Stimulated activated CD8-positive, alpha-beta memory T cell treated with anti-CD3 and anti-CD28 coated beads, Interleukin-4, amount 100 ng/mL, for 1 hour (primary cell): ENCODE measurements around the gene PUDP.
A peak's percentile ranks its signal among the peaks of the same experiment; 100 is the strongest.
"Not testable (repeated sequence)": the region's sequence is repeated elsewhere in the genome, so short reads cannot be mapped to it uniquely, and the experiment has no call there.

Experiments
- DNase-seq, 2 donors: peaks; one replicate each; pipeline ENCODE4 v3.0.0-alpha.2; 2020; ENCODE audit warnings: low read depth in 2 of 2, low spot score in 1 of 2

Gene PUDP

GRCh38 chrX:7110821-7111276 is 37.1 kb downstream of the PUDP start:
- DNase-seq, result no peak

- DNase-seq, result no peak
Measured at GRCh38 chrX:7109838-7110793, 37.8 kb downstream of the PUDP start.

GRCh38 chrX:7109049-7109531 is 38.9 kb downstream of the PUDP start:
- DNase-seq, result no peak

- DNase-seq, result no peak
Measured at GRCh38 chrX:7108030-7108429, 39.9 kb downstream of the PUDP start.

GRCh38 chrX:7106649-7107048 is 41.3 kb downstream of the PUDP start:
- DNase-seq, result no peak

GRCh38 chrX:7102119-7102518 is 45.8 kb downstream of the PUDP start:
- DNase-seq, result no peak

- no peak for DNase-seq
Measured at GRCh38 chrX:7100022-7100421, 47.9 kb downstream of the PUDP start.

- DNase-seq, result not testable (repeated sequence)
Measured at GRCh38 chrX:7095657-7096056, 52.3 kb downstream of the PUDP start.

- DNase-seq, result no peak
Measured at GRCh38 chrX:7093305-7093704, 54.6 kb downstream of the PUDP start.

GRCh38 chrX:7092543-7092942 is 55.4 kb downstream of the PUDP start:
- no peak for DNase-seq

GRCh38 chrX:7091923-7092322 is 56.0 kb downstream of the PUDP start:
- DNase-seq, result no peak

GRCh38 chrX:7090641-7091040 is 57.3 kb downstream of the PUDP start:
- no peak for DNase-seq

GRCh38 chrX:7088968-7089615 is 58.9 kb downstream of the PUDP start:
- peak in 1 of 2 donors; percentile 4 for DNase-seq

- no peak for DNase-seq
Measured at GRCh38 chrX:7086384-7086783, 61.6 kb downstream of the PUDP start.

- DNase-seq, result no peak
Measured at GRCh38 chrX:7085879-7086278, 62.1 kb downstream of the PUDP start.

GRCh38 chrX:7084841-7085240 is 63.1 kb downstream of the PUDP start:
- no peak for DNase-seq

- peak; percentile 28 to 29 for DNase-seq
Measured at GRCh38 chrX:7083468-7084396, 64.2 kb downstream of the PUDP start.

GRCh38 chrX:7083021-7083420 is 64.9 kb downstream of the PUDP start:
- no peak for DNase-seq

- DNase-seq, result no peak
Measured at GRCh38 chrX:7082556-7082955, 65.4 kb downstream of the PUDP start.

GRCh38 chrX:7077241-7078230 is 70.4 kb downstream of the PUDP start:
- DNase-seq, result no peak
